Transverse colon (tissue), 4 donors: ENCODE results near the gene RERGL. TPM values are rescaled to one million over a fixed set of nuclear protein-coding genes. Genes with fewer than 3 reads are reported as not detected.

ENCODE experiments used
- DNase-seq: peaks from one replicate; pipeline ENCODE4 v3.0.0-alpha.2; 2019
- H3K27ac ChIP-seq, 4 donors: fragments of 200-600 bp; sonication (generic); 2 replicates each; pipeline ENCODE4 v1.5.1; 2016 to 2018; ENCODE audit warnings: inconsistent platforms in 4 of 4
- H3K27me3 ChIP-seq: fragments of 200-600 bp; sonication (generic); 2 replicates; pipeline ENCODE4 v1.5.1; 2017; ENCODE audit warnings: inconsistent platforms
- H3K36me3 ChIP-seq, 4 donors: fragments of 200-600 bp; sonication (generic); 2 replicates each; pipeline ENCODE4 v1.5.1; 2017 to 2019; ENCODE audit warnings: inconsistent platforms in 4 of 4
- H3K4me1 ChIP-seq, 4 donors: fragments of 200-600 bp; sonication (generic); 2 replicates each; pipeline ENCODE4 v1.5.1; 2017 to 2020; ENCODE audit warnings: inconsistent platforms in 4 of 4
- H3K4me3 ChIP-seq, 4 donors: fragments of 200-600 bp; sonication (generic); 1 replicate in 1 of 4; 2 replicates in 3 of 4; pipeline versions ENCODE4 v1.5.1 to v1.6.1; 2017 to 2019; ENCODE audit warnings: inconsistent platforms in 4 of 4
- H3K9me3 ChIP-seq, 2 donors: fragments of 200-600 bp; sonication (generic); 2 replicates each; pipeline ENCODE4 v1.5.1; 2017 to 2019; ENCODE audit warnings: inconsistent platforms in 2 of 2
- CTCF ChIP-seq, 5 experiments: fragments of 200-600 bp in 3 of 5; fragments of 450-650 bp in 2 of 5; sonication (generic) in 3 of 5; IDR thresholded peaks; 1 replicate in 2 of 5; 2 replicates in 3 of 5; pipeline ENCODE4 v1.5.1; 2016 to 2017; ENCODE audit warnings: antibody characterized with exemption in 5 of 5, inconsistent platforms in 3 of 5, mild to moderate bottlenecking in 2 of 5, moderate library complexity in 1 of 5
- EP300 ChIP-seq: sonication (generic); formaldehyde crosslinking; IDR thresholded peaks from one replicate; pipeline ENCODE4 v1.6.1; 2017; ENCODE audit warnings: antibody characterized with exemption, low read depth
- POLR2A ChIP-seq: fragments of 450-650 bp; IDR thresholded peaks from one replicate; pipeline ENCODE4 v1.6.1; 2016; ENCODE audit warnings: antibody characterized with exemption, mild to moderate bottlenecking, moderate library complexity
- POLR2AphosphoS5 ChIP-seq, 3 donors: sonication (generic); formaldehyde crosslinking; IDR thresholded peaks; one replicate each; pipeline ENCODE4 v1.6.1; 2016; ENCODE audit warnings: antibody characterized with exemption in 3 of 3
- WGBS, 2 donors: methylation state at CpG; one replicate each; pipeline ENCODE4 v1.1.5; 2018; ENCODE audit warnings: low coverage in 1 of 2; 5-methylcytosine and 5-hydroxymethylcytosine counted together
- in situ Hi-C, 4 donors: fragments of 200-750 bp; cut with MboI; loops; one replicate each; pipeline versions ENCODE4 v1.15.0 to v1.15.1; 2017; ENCODE audit warnings: low sequenced_read_pairs in 3 of 4, low pct_ligation_motif_present in 1 of 4, low pct_unique_long_range_greater_than_20kb in 1 of 4
- intact Hi-C: fragments of 100-400 bp; cut with DNase I; formaldehyde crosslinking; loops from one replicate; pipeline ENCODE4 v1.15.1; 2023; ENCODE audit warnings: low total_unique reads
- total RNA-seq, 4 donors: library from RNA; depleted of rRNA; stranded (reverse); fragments of >200 nt; gene quantifications; one replicate each; pipeline ENCODE4 v1.1.0, GENCODE V29; 2016

Gene RERGL
- total RNA-seq, 4 donors from 2014 or later, result 1.1 to 1.5 (median 1.2) TPM; not detected in 1

GRCh38 chr12:18103624-18104023, 13.6 kb upstream of the RERGL start:
- no peak for TF ChIP-seq EP300
- TF ChIP-seq POLR2A, result no peak
- no peak for TF ChIP-seq CTCF (IDR thresholded peaks at IDR 0.05)
- TF ChIP-seq POLR2AphosphoS5 (IDR thresholded peaks at IDR 0.05), result no peak
- Histone ChIP-seq H3K9me3 (no peaks in the 10 kb centered on the region), H3K4me1 (no peaks in the 10 kb centered on the region), H3K4me3 (no peak overlapping the region), H3K36me3 (no peaks in the 10 kb centered on the region), H3K27ac (no peak overlapping the region), H3K27me3 (no peaks in the 10 kb centered on the region)
- no peak for DNase-seq
- intact Hi-C loops, result no loop called here
- WGBS, 2 donors, result 85 to 91% methylated on average over 2 of the region's 2 CpGs
- in situ Hi-C loops, result no loop called here

GRCh38 chr12:18101043-18101442, 11.1 kb upstream of the RERGL start:
- in situ Hi-C loops, result no loop called here
- TF ChIP-seq POLR2AphosphoS5 (IDR thresholded peaks at IDR 0.05) (no peak), EP300 (no peak), POLR2A (no peak), CTCF (IDR thresholded peaks at IDR 0.05) (no peak)
- 8 to 35% methylated on average over 2 of the region's 2 CpGs for WGBS, 2 donors
- Histone ChIP-seq H3K36me3 (no peaks in the 10 kb centered on the region), H3K9me3 (no peaks in the 10 kb centered on the region), H3K27me3 (no peaks in the 10 kb centered on the region), H3K4me1 (no peaks in the 10 kb centered on the region), H3K27ac (no peak overlapping the region), H3K4me3 (no peak overlapping the region)
- intact Hi-C loops, result no loop called here
- no peak for DNase-seq

- H3K27ac ChIP-seq, result no peak overlapping the region
- intact Hi-C loops (no loop called here), in situ Hi-C loops (no loop called here)
- no peak for TF ChIP-seq POLR2A
- no peak for TF ChIP-seq CTCF (IDR thresholded peaks at IDR 0.05)
- no peak for TF ChIP-seq EP300
- TF ChIP-seq POLR2AphosphoS5 (IDR thresholded peaks at IDR 0.05), result no peak
- no peak overlapping the region for H3K4me3 ChIP-seq
- no peak for DNase-seq
- no peaks in the 10 kb centered on the region for H3K36me3 ChIP-seq
- 21 to 31% methylated on average over 3 of the region's 3 CpGs for WGBS, 2 donors
- H3K27me3 ChIP-seq, result no peaks in the 10 kb centered on the region
- H3K9me3 ChIP-seq, result no peaks in the 10 kb centered on the region
- H3K4me1 ChIP-seq, result no peaks in the 10 kb centered on the region
These were observed 5.9 kb downstream of the RERGL start for GRCh38 chr12:18084080-18084479.

GRCh38 chr12:18079541-18080246, 10.3 kb downstream of the RERGL start:
- H3K4me1 ChIP-seq, result no peaks in the 10 kb centered on the region
- in situ Hi-C loops (no loop called here), intact Hi-C loops (no loop called here)
- no peak overlapping the region for H3K27ac ChIP-seq
- no peaks in the 10 kb centered on the region for H3K9me3 ChIP-seq
- no peaks in the 10 kb centered on the region for H3K36me3 ChIP-seq
- no peak overlapping the region for H3K4me3 ChIP-seq
- TF ChIP-seq POLR2A (no peak), POLR2AphosphoS5 (IDR thresholded peaks at IDR 0.05) (no peak), EP300 (no peak)
- H3K27me3 ChIP-seq, result no peaks in the 10 kb centered on the region
- 53 to 58% methylated on average over 4 to 7 of the region's 7 CpGs for WGBS, 2 donors
- no peak for DNase-seq

GRCh38 chr12:18074001-18074400, 16.0 kb downstream of the RERGL start:
- DNase-seq, result no peak
- H3K4me3 ChIP-seq, result no peak overlapping the region
- TF ChIP-seq POLR2A (no peak), EP300 (no peak), CTCF (IDR thresholded peaks at IDR 0.05) (no peak), POLR2AphosphoS5 (IDR thresholded peaks at IDR 0.05) (no peak)
- in situ Hi-C loops, result no loop called here
- H3K27me3 ChIP-seq, result no peaks in the 10 kb centered on the region
- H3K9me3 ChIP-seq, result no peaks in the 10 kb centered on the region
- H3K4me1 ChIP-seq, result no peaks in the 10 kb centered on the region
- H3K27ac ChIP-seq, result no peak overlapping the region
- H3K36me3 ChIP-seq, result no peaks in the 10 kb centered on the region
- intact Hi-C loops, result no loop called here
- WGBS, 2 donors, result 40 to 61% methylated on average over 3 of the region's 3 CpGs
